Measurements from ENCODE around the gene DIABLO.
"Not testable (repeated sequence)": the region's sequence is repeated elsewhere in the genome, so short reads cannot be mapped to it uniquely, and the experiment has no call there.

The DIABLO gene

DNA sequence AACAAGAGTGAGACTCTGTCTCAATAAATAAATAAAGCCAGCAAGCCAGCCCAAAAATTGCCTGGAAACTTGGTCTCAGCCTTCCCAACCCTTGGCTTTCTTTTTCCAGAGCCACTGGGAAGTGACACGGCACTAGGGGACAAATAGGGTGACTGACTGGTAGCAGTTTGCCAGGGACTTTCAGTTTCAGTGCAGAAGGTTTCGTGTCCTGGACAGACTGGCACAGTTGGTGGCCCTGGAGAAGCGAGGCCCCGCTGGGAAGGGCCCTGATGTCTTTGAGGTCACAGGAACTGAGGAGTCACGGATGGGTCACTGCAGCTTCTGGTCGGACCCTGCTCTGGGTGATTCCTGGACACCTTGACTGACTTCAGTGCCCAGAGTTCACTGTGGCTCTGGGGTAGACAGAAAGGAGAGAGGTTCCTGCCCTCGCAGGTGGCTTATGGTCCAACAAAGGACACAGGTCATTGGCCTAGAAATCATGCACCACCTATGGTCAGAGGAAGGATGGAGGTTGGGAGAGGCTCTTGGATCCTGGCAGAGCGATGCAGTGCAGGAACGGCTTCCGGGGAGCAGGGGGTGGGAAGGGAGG lies 40.3 kb downstream of the DIABLO start:
- Mint-ChIP-seq H3K9me3 (ENCODE audit: low read depth) (no peaks in the 10 kb centered on the region), H3K36me3 (no peaks in the 10 kb centered on the region), H3K4me3 (no peak overlapping the region), H3K4me1 (ENCODE audit: low read depth) (peaks cover 6% of the 10 kb centered on the region), H3K27ac (no peak overlapping the region), H3K27me3 (no peaks in the 10 kb centered on the region)

DNA sequence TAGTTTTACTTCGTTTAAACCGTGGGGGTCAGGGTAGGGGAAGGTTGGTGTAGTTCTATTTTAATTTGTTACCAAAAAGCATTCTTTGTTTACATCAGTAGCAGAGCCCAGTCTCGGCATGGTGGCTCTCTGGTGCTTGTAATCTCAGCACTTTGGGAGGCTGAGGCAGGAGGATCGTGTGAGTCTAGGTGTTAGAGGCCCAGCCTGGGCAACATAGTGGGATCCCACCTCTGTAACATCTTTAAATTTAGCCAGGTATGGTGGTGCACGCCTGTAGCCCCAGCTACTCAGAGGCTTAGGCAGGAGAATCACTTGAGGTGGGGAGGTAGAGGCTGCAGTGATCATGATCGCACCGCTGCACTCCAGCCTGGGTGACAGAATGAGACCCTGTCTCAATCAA lies 40.8 kb downstream of the DIABLO start:
- Mint-ChIP-seq H3K27ac (no peak overlapping the region), H3K4me1 (ENCODE audit: low read depth) (peaks cover 6% of the 10 kb centered on the region), H3K9me3 (ENCODE audit: low read depth) (no peaks in the 10 kb centered on the region), H3K27me3 (no peaks in the 10 kb centered on the region), H3K36me3 (no peaks in the 10 kb centered on the region), H3K4me3 (no peak overlapping the region)

DNA sequence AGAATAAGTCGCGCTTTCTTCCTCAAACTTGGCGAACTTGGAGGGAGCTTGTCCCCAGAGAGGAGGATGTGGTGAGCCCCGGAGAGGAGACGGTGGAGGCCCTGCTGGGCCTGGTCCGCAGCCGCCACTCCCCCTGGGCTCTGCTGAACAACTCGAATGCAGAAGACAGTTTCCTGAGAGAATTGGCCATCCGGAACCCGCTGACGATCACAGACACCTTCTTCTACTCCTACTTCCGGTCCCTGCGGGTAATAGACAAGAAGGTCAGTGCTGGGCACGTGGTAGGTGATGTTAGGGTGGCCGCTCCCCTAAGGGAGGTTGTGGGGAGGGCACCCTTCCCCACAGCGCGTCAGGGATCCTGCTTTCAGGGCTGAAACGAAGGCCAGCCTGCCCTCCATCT lies 41.3 kb downstream of the DIABLO start:
- Mint-ChIP-seq H3K36me3 (no peaks in the 10 kb centered on the region), H3K9me3 (ENCODE audit: low read depth) (no peaks in the 10 kb centered on the region), H3K27ac (no peak overlapping the region), H3K27me3 (no peaks in the 10 kb centered on the region), H3K4me3 (peak overlapping the region; percentile 59), H3K4me1 (ENCODE audit: low read depth) (peaks cover 6% of the 10 kb centered on the region)

DNA sequence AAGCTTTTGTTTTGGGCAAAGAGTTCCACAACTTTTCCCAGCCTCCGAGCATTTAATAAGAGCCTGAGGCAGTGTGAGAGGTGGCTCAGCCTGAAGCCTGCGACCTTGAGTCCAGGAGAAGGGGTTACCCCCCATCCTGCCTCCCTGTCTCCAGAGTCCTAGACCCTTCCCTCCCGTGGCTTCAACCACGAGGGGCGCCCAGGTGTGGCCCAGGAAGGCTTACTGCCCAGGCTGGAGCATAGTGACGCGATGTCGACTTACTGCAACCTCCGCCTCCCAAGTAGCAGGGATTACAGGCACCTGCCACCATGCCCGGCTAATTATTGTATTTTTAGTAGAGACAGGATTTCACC lies 42.3 kb downstream of the DIABLO start:
- H3K27ac Mint-ChIP-seq = no peak overlapping the region
- H3K36me3 Mint-ChIP-seq = no peaks in the 10 kb centered on the region
- H3K4me3 Mint-ChIP-seq = peak overlapping the region; percentile 59
- H3K9me3 Mint-ChIP-seq (ENCODE audit: low read depth) = no peaks in the 10 kb centered on the region
- H3K27me3 Mint-ChIP-seq = no peaks in the 10 kb centered on the region
- H3K4me1 Mint-ChIP-seq (ENCODE audit: low read depth) = peaks cover 6% of the 10 kb centered on the region

DNA sequence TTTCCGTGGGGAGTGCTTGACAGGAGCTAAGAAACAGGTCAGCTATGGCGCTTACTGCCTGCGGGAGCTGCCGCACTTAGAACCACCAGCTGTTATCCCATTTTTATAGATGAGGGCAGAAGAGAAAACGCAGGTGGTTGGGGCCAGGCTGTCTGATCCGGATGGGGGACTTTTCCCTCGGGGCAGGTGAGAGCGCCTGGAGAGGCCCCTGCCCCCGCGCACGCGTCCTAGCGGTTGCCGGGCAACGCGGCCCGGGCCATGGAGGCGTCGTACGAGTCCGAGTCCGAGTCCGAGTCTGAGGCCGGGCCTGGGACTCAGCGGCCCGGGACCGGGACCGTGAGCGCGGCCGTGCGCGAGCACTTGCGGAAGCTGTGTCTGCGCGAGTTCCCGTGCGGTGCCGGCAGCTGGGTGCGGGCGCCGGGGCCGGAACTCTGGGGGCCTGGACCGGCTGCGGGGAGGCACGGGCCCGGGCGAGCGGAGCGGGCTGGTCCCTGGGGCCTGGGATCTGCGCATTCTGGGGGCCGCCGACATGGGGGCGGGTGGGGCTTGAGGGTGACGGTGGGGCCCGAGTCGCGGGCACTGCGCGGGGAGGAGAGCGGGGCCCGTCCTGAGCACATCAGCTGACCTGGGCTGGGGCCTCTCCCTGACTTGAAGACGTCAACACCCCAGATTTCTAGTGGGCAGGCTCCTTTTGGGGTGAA lies 42.8 kb downstream of the DIABLO start, which contains the start of gene LRRC43:
Gene LRRC43 (plus strand): TSS at position 237 of the 701 bp plus-strand sequence. CDS start 22 bp downstream, at position 259.
- Mint-ChIP-seq H3K36me3 (no peaks in the 10 kb centered on the region), H3K4me3 (peak within 1 kb of the TSS; percentile 82), H3K9me3 (ENCODE audit: low read depth) (no peaks in the 10 kb centered on the region), H3K27me3 (peaks cover 2% of the 10 kb centered on the region), H3K27ac (no peak within 1 kb of the TSS), H3K4me1 (ENCODE audit: low read depth) (peaks cover 6% of the 10 kb centered on the region)

DNA sequence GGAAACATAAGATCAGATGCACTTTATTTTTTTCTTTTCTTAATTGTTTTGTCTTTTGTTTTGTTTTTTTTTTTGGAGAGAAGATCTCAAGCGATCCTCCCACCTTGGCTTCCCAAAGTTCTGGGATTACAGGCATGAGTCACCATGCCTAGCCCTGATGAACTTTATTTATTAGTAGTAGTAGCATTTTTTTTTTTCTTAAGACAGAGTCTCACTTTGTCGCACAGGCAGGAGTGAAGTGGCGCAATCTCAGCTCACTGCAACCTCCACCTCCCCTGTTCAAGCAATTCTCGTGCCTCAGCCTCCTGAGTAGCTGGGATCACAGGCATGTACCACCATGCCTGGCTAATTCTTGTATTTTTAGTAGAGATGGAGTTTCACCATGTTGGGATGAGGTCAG lies 49.4 kb downstream of the DIABLO start:
- not testable (repeated sequence) for H3K36me3 Mint-ChIP-seq; H3K4me1 Mint-ChIP-seq (ENCODE audit: low read depth); H3K27ac Mint-ChIP-seq; H3K9me3 Mint-ChIP-seq (ENCODE audit: low read depth); H3K27me3 Mint-ChIP-seq; H3K4me3 Mint-ChIP-seq

DNA sequence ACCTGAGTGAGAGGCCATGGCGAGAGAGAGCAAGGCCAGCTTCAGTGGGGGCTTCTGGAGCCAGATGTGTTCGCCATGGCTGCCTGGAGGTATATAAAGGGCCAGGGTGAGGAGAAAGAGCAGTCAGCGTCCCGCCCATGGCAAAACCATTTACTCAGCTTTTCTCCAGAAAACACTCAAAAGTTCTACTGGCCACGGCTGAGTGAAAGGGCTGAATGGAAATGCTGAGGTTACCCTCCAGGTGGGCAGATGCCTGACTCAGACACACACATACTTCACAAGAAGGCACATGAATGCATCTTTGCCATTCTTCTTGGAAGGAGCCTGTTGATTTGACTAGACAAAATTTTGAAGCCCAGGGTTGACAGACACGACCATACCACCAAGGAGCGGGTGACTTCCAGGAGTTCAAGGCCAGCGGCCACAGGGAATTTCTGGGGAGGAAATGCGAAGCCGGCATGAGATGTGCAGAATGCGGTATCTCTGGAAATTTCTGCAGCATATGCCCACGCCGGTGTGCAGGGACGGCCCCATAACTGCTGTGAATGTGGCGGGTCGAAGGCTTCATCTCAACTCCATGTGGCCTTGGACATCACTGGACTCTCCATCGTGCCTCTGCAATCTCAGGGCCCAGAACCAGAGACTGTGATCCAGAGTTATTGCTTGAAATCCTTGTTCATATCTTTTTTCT lies 51.6 kb downstream of the DIABLO start, which contains the start of gene IL31:
Gene IL31 (minus strand): TSS at position 67 of the 691 bp plus-strand sequence. CDS start 49 bp downstream, at position 18.
- no peaks in the 10 kb centered on the region for H3K4me1 Mint-ChIP-seq (ENCODE audit: low read depth)
- H3K27ac Mint-ChIP-seq = no peak within 1 kb of the TSS
- peaks cover 2% of the 10 kb centered on the region for H3K27me3 Mint-ChIP-seq
- H3K9me3 Mint-ChIP-seq (ENCODE audit: low read depth) = no peaks in the 10 kb centered on the region
- H3K4me3 Mint-ChIP-seq = no peak within 1 kb of the TSS
- H3K36me3 Mint-ChIP-seq = no peaks in the 10 kb centered on the region

DNA sequence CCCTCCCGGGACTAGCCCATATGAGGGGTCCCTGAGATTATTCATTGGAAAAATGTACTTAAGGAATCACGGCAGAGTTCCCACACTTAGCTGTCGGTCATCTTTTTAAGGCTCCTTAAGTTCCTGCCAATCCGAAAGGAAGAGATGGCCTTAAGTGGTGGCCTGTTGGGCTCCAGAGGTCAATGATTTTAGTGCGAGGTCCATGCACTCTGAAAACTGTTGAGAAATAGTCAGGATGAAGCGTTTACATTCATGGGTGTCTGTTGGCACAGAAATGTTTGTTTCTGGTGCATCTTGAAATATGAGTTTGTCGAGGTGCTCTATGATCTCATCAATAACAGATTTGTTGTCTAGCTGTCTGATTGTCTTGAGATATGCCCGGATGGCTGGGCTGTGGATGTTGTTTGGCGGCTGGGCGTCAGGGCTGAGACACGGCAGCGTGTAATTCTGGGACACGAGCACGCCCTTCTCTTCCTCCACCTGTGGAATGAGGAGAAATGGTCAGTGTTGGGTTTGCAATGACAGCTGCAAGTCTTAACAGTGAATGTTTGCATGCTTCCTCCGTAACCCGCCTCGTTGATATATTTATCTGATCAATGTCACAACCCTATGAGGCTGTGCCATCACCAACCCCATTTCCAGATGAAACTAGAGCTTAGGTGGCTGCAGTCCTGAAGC lies 53.5 kb downstream of the DIABLO start:
- no peak overlapping the region for H3K27ac Mint-ChIP-seq
- H3K4me1 Mint-ChIP-seq (ENCODE audit: low read depth) = no peaks in the 10 kb centered on the region
- H3K27me3 Mint-ChIP-seq = no peaks in the 10 kb centered on the region
- H3K36me3 Mint-ChIP-seq = no peaks in the 10 kb centered on the region
- peak overlapping the region; percentile 30 for H3K4me3 Mint-ChIP-seq
- no peaks in the 10 kb centered on the region for H3K9me3 Mint-ChIP-seq (ENCODE audit: low read depth)

DNA sequence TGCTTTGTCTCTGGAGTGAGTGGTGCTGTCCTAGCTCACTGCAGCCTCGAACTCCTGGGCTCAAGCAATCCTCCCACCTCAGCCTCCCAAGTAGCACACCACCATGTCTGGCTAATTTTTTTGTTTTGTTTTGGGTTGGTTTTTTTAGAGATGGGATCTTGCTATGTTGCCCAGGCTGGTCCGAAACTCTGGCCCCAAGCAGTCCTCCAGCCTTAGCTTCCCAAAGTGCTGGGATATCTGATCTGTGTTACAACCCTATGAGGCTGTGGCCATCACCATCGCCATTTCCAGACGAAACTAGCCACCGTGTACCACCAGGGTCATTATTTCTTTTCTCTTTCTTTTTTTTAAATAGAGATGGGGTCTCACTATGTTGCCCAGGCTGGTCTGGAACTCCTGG lies 54.5 kb downstream of the DIABLO start:
- H3K27ac Mint-ChIP-seq = no peak overlapping the region
- H3K27me3 Mint-ChIP-seq = no peaks in the 10 kb centered on the region
- H3K36me3 Mint-ChIP-seq = no peaks in the 10 kb centered on the region
- no peak overlapping the region for H3K4me3 Mint-ChIP-seq
- H3K4me1 Mint-ChIP-seq (ENCODE audit: low read depth) = peaks cover 2% of the 10 kb centered on the region
- H3K9me3 Mint-ChIP-seq (ENCODE audit: low read depth) = no peaks in the 10 kb centered on the region

DNA sequence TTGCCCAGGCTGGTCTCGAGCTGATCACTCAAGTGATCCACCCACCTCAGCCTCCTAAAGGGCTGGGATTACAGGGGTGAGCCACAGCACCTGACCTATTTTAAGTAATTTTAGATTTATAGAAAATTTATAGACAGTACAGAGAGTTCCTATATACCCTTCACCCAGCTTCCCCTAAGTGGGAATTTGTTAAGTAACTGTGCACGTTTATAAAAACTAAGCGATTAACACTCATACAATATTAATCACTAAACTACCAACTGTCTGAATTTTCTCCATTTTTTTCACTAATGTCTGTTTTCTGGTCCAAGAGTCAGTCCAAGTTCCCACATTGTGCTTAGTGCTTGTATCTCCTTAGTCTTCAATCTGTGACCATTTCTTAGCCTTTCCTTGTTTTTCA lies 57.4 kb downstream of the DIABLO start:
- Mint-ChIP-seq H3K27me3 (no peaks in the 10 kb centered on the region), H3K36me3 (no peaks in the 10 kb centered on the region), H3K9me3 (ENCODE audit: low read depth) (no peaks in the 10 kb centered on the region), H3K4me1 (ENCODE audit: low read depth) (peaks cover 2% of the 10 kb centered on the region), H3K4me3 (no peak overlapping the region), H3K27ac (no peak overlapping the region)

DNA sequence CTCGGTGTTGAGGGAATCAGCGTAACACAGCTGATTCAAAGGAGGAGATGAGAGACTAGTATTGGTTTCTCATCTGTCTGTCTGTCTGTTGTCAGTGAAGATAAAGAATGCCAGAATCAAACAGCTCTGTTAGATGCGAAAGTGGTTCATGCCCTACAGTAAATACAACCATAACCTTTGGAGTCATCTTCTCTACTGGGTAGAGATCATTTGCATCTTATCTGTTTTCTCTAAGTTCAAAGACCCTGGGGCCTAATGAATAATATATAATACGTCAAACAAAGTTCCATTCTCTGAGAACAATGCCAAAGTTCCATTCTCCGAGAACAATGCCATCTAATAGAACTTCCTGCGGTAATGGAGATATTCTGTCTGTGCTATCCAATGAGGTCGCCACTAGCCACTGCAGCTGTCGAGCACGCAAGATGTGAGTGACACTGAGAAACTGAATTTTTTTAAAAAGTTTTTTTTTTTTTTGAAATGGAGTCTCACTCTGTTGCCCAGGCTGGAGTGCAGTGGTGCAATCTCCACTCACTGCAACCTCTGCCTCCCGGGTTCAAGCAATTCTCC lies 58.4 kb downstream of the DIABLO start:
- Mint-ChIP-seq H3K4me1 (ENCODE audit: low read depth) (peaks cover 4% of the 10 kb centered on the region), H3K4me3 (peak overlapping the region; percentile 17), H3K9me3 (ENCODE audit: low read depth) (no peaks in the 10 kb centered on the region), H3K36me3 (no peaks in the 10 kb centered on the region), H3K27me3 (no peaks in the 10 kb centered on the region), H3K27ac (peak overlapping the region; percentile 18)

DNA sequence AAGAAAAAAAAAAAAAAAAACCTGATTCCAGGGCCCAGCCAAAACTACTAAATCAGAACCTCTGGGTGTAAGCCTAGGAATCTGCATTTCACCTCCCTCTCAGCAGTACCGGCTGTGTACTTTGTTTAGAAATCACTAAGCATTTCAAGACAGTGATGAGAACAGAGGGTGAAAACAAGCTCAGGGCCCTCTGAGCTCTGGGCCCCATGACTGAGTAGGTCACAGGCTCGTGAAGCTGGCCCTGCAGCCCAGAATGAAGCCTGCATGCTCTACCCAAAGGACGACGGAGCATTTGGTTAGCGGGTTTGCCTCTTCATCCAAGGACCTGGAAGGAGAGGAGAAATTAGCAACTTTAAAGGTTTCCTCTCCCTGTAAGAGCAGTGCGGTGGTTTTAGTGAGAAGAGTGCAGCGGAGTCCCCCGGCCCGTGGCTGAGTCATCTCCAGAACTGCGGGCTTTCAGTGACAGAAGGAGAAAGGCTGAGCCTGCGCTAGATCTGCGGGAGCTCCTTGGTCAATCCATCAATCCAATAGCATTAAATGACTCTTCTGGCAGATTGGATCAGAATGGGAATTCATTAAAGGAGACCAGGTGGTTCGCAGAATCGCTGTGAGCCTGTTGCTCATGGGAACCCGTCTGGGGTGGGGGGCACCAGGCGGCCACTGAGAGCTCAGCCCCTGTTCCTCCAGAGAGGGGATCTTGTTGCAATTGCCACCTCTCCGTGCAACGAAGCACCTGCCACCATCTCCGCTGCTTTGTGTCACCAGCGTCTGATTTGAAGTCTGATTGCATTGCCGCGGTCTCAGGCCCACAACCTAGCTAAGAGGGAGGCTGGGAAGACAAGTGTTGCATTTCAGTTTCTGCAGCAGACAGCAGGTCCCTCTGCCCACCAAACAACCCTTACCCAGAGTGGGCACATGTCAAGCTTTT lies 59.2 kb downstream of the DIABLO start:
- Mint-ChIP-seq H3K4me1 (ENCODE audit: low read depth) (peaks cover 10% of the 10 kb centered on the region), H3K4me3 (peak overlapping the region; percentile 17), H3K9me3 (ENCODE audit: low read depth) (no peaks in the 10 kb centered on the region), H3K27ac (peak overlapping the region; percentile 18), H3K27me3 (no peaks in the 10 kb centered on the region), H3K36me3 (no peaks in the 10 kb centered on the region)

DNA sequence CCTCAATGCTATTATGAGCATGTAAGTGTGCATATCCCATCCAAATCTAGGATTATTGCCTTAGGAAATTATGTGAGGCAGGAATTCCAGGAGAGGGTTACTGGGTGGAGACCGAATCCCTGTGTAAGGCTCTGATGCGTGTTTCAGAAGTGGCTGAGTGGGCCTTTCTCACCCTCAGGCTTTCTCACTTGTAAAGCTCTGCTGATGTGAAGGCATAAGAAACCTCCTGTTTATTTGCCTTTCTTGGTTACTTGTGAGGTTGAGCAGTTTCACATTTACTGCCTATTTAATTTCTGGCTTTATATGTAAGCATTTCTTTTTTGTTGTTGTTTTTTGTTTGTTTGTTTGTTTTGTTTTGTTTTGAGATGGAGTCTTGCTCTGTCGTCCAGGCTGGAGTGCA lies 62.9 kb downstream of the DIABLO start:
- H3K4me1 Mint-ChIP-seq (ENCODE audit: low read depth) = peaks cover 10% of the 10 kb centered on the region
- no peak overlapping the region for H3K4me3 Mint-ChIP-seq
- no peaks in the 10 kb centered on the region for H3K9me3 Mint-ChIP-seq (ENCODE audit: low read depth)
- H3K36me3 Mint-ChIP-seq = no peaks in the 10 kb centered on the region
- H3K27me3 Mint-ChIP-seq = no peaks in the 10 kb centered on the region
- no peak overlapping the region for H3K27ac Mint-ChIP-seq

DNA sequence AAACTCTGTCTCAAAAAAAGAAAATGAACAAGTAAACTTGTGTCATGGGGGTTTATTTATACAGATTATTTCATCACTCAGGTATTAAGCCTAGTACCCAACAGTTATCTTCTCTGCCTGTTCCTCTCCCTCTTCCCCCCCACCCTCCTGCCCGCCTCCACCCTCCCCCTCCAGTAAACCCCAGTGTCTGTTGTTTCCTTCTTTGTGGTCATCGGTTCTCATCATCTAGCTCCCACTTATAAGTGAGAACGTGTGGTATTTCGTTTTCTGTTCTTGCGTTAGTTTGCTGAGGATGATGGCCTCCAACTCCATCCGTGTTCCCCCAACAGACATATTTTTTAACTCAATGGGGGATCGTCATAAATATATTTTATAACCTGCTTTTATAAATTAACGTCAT lies 64.2 kb downstream of the DIABLO start:
- H3K4me1 Mint-ChIP-seq (ENCODE audit: low read depth) = peaks cover 8% of the 10 kb centered on the region
- H3K36me3 Mint-ChIP-seq = no peaks in the 10 kb centered on the region
- H3K27ac Mint-ChIP-seq = no peak overlapping the region
- no peak overlapping the region for H3K4me3 Mint-ChIP-seq
- no peaks in the 10 kb centered on the region for H3K27me3 Mint-ChIP-seq
- no peaks in the 10 kb centered on the region for H3K9me3 Mint-ChIP-seq (ENCODE audit: low read depth)

All from activated naive CD8-positive, alpha-beta T cell (primary cell).